ENCODE results near the gene EAPP.
"Not testable (repeated sequence)": the region's sequence is repeated elsewhere in the genome, so short reads cannot be mapped to it uniquely, and the experiment has no call there.

Gene EAPP

DNA sequence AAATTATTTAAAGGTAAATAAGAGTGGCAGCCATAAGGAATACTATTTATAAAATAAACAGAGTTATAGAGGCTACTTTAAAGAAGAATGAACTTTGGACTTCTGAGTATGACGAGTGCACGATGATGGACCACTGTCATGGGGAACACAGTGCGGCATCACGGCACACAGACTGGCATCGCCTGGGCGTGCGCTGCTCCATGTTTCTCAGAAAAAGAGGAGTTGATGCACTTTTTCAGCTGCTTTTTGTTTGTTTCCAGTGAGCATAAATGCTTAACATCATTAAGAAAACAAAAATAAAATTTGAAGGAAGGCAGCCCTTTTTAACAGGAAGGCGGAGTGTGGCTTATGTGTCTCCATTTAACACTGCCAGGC is 23.3 kb upstream of the EAPP start (continued):
- TF ChIP-seq, protein P1, sequence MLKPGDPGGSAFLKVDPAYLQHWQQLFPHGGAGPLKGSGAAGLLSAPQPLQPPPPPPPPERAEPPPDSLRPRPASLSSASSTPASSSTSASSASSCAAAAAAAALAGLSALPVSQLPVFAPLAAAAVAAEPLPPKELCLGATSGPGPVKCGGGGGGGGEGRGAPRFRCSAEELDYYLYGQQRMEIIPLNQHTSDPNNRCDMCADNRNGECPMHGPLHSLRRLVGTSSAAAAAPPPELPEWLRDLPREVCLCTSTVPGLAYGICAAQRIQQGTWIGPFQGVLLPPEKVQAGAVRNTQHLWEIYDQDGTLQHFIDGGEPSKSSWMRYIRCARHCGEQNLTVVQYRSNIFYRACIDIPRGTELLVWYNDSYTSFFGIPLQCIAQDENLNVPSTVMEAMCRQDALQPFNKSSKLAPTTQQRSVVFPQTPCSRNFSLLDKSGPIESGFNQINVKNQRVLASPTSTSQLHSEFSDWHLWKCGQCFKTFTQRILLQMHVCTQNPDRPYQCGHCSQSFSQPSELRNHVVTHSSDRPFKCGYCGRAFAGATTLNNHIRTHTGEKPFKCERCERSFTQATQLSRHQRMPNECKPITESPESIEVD (tag by site-specific recombination; IDR thresholded peaks at IDR 0.05), result no peak
- TF ChIP-seq ZNF629 (tag by site-specific recombination; IDR thresholded peaks at IDR 0.05) (no peak), ZNF350 (tag by site-specific recombination; IDR thresholded peaks at IDR 0.05) (no peak)

DNA sequence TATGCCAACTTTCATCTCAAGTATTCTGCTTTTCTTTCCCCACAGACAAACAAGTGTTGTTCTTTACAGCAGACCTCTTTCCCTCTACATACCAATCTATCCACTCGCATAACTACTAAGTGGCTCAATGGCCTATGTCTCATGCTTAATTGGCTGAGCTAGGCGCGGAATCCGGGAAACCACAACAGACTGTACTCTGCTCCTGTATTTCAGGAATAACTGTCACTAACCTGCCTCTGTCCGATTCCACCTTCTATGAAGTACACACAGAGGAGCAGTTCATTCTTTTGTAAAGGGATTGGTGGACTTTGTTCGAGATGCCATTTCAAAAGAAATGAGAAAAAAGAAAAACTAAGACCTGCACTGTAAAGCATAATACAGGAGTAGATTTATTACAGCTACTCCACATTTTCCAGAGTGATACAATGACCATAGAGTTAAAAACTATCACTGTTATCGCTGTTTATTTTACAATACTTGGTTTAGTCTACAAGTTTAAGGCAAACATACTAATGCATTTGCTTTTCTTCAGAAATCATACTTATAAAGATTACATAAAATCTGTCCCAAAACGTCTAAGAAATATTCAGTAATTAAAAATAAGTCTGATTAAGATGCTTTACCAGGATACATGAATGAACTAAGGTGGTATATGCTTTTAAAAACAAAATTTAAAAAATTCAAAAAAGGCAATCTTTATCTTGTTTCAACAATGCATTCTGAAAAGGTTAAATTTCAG is 22.7 kb upstream of the EAPP start:
- POLR2A ChIA-PET; CTCF ChIA-PET; H3K4me1 ChIP-seq (ENCODE audit: control insufficient read depth, insufficient read depth, low read length); H3K9me3 ChIP-seq (ENCODE audit: control insufficient read depth, insufficient read depth, low read depth, low read length); H3K27ac ChIP-seq (ENCODE audit: extremely low read depth, low read depth, low read length); H3K4me3 ChIP-seq (ENCODE audit: low read depth, low read length): not testable (repeated sequence)
- peaks cover 15 to 23% of the 10 kb centered on the region in 2 experiments for H3K36me3 ChIP-seq (ENCODE audit: control insufficient read depth in 2 of 2, insufficient read depth in 1 of 2, low read length in 2 of 2)

DNA sequence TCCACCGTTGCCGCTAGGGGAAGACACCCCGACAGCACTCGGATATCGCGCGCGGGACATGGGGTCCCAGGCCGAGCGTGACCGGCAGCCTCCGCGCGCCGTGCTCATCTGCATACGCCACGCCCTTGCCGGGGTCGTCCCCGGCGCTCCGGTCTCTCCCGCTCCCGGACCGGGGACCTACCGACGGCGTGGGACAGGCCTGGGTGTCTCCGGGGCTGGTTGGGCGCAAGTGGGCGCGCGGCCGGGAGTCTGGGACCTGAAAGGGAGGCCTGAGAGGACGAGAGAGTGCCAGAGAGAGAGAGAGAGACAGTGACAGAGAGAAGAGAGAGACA is 17.0 kb upstream of the EAPP start:
- H3K4me3 ChIP-seq (ENCODE audit: low read depth, low read length); H3K4me1 ChIP-seq (ENCODE audit: control insufficient read depth, insufficient read depth, low read length); POLR2A ChIA-PET; H3K36me3 ChIP-seq (ENCODE audit: control insufficient read depth in 2 of 2, insufficient read depth in 1 of 2, low read length in 2 of 2); CTCF ChIA-PET; H3K27ac ChIP-seq (ENCODE audit: extremely low read depth, low read depth, low read length); H3K9me3 ChIP-seq (ENCODE audit: control insufficient read depth, insufficient read depth, low read depth, low read length): not testable (repeated sequence)

DNA sequence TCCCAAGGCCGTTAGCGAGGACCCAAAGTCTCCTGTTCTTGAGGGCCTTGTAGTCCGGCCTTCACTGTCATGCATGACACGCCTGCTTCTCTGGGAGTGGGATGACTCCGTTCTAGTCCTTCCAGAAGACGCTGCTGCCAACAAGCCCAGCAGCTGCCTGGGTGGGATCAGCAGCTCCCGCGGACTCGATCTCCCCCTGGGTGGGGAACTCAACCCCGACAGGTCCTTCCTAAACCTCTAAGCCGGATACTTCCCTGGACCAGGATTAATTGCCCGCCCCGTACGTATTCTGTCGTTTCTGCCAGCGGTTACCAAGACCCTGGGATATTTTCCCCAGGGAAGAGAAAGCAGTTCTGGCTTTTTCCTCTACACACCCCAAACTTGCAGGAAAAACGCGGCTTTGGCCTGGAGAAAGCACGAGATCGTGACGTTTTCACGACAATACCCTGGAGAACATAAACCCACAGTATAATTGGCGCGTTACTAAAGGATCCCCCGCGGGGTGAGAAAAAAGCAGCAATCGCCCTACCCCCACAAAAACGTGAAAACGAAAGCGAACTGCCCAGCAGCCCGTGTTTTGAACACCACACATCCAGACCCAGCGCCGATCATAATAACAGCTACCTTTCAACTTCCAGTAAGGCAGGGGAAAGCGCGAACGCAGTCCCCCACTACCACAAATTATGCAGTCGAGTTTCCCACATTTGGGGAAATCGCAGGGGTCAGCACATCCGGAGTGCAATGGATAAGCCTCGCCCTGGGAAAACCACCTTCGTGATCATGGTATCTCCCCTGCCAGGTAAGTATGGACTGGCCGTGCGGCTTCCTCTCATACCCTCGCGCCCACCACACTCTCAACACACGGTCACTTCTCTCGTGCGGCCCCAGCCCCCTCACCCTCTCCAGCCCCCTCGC is 16.3 kb upstream of the EAPP start:
- H3K4me1 ChIP-seq (ENCODE audit: control insufficient read depth, insufficient read depth, low read length); CTCF ChIA-PET; H3K9me3 ChIP-seq (ENCODE audit: control insufficient read depth, insufficient read depth, low read depth, low read length); POLR2A ChIA-PET; H3K36me3 ChIP-seq (ENCODE audit: control insufficient read depth in 2 of 2, insufficient read depth in 1 of 2, low read length in 2 of 2); H3K27ac ChIP-seq (ENCODE audit: extremely low read depth, low read depth, low read length); H3K4me3 ChIP-seq (ENCODE audit: low read depth, low read length): not testable (repeated sequence)

DNA sequence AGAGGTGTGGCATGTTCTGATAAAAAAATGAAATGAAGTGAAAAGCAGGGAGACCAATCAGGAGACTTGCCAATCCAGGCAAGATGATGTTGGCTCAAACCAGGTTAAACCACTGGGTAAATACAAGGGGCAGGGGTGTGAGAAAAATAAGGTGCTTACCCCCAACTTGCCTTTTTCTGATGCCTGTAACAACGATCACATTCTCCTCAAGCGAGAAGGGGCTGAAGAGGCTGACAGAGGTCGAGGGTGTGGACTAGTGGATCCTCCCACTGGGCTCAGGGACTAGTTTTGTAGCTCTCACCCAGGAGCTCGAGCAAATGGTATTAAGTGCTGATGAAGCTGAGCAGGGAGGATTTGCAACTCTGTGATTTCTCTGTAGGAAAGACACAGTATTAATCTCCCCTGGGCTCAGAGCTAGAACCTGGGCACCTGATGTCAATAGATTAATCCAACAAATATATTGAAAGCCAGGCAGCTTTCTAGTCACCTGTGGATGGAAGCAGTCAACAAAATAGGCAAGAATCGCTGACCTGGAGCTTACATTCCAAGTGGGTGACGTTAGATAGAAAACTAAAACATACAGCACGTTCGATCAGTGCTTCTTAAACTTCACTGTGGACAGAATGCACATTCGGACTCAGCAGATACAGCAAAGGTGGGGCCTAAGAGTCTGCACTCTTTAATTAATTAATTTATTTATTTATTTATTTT is 15.2 kb upstream of the EAPP start:
- ChIA-PET POLR2A (interaction anchor here (0.6 to 1.2 kb wide), 4 partner anchors 19 to 492 kb away, joined by 3 to 4 read pairs (median 4); partner anchors contain the start of genes BAZ1A and FAM177A1), CTCF (no interaction called here)
- H3K4me3 ChIP-seq (ENCODE audit: low read depth, low read length), result no peak overlapping the region
- TF ChIP-seq ZNF585B (tag by site-specific recombination; IDR thresholded peaks at IDR 0.05) (no peak), SCRT2 (tag by site-specific recombination; IDR thresholded peaks at IDR 0.05) (0 out of 2 replicates have a peak, but pooled peaks have one; percentile 34), ZNF335 (tag by site-specific recombination; conservative IDR thresholded peaks at IDR 0.05) (peak; percentile 74)
- TF ChIP-seq, protein P2, sequence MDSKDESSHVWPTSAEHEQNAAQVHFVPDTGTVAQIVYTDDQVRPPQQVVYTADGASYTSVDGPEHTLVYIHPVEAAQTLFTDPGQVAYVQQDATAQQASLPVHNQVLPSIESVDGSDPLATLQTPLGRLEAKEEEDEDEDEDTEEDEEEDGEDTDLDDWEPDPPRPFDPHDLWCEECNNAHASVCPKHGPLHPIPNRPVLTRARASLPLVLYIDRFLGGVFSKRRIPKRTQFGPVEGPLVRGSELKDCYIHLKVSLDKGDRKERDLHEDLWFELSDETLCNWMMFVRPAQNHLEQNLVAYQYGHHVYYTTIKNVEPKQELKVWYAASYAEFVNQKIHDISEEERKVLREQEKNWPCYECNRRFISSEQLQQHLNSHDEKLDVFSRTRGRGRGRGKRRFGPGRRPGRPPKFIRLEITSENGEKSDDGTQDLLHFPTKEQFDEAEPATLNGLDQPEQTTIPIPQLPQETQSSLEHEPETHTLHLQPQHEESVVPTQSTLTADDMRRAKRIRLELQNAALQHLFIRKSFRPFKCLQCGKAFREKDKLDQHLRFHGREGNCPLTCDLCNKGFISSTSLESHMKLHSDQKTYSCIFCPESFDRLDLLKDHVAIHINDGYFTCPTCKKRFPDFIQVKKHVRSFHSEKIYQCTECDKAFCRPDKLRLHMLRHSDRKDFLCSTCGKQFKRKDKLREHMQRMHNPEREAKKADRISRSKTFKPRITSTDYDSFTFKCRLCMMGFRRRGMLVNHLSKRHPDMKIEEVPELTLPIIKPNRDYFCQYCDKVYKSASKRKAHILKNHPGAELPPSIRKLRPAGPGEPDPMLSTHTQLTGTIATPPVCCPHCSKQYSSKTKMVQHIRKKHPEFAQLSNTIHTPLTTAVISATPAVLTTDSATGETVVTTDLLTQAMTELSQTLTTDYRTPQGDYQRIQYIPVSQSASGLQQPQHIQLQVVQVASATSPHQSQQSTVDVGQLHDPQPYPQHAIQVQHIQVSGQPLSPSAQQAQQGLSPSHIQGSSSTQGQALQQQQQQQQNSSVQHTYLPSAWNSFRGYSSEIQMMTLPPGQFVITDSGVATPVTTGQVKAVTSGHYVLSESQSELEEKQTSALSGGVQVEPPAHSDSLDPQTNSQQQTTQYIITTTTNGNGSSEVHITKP (tag by site-specific recombination; IDR thresholded peaks at IDR 0.05), result peak; percentile 97
- H3K4me1 ChIP-seq (ENCODE audit: control insufficient read depth, insufficient read depth, low read length), result peaks cover 5% of the 10 kb centered on the region; the same call in 1 of the 2 replicates
- peak overlapping the region; percentile 3 for H3K27ac ChIP-seq (ENCODE audit: extremely low read depth, low read depth, low read length)
- no peaks in the 10 kb centered on the region for H3K9me3 ChIP-seq (ENCODE audit: control insufficient read depth, insufficient read depth, low read depth, low read length)
- H3K36me3 ChIP-seq (ENCODE audit: control insufficient read depth in 2 of 2, insufficient read depth in 1 of 2, low read length in 2 of 2), result no peaks in the 10 kb centered on the region

DNA sequence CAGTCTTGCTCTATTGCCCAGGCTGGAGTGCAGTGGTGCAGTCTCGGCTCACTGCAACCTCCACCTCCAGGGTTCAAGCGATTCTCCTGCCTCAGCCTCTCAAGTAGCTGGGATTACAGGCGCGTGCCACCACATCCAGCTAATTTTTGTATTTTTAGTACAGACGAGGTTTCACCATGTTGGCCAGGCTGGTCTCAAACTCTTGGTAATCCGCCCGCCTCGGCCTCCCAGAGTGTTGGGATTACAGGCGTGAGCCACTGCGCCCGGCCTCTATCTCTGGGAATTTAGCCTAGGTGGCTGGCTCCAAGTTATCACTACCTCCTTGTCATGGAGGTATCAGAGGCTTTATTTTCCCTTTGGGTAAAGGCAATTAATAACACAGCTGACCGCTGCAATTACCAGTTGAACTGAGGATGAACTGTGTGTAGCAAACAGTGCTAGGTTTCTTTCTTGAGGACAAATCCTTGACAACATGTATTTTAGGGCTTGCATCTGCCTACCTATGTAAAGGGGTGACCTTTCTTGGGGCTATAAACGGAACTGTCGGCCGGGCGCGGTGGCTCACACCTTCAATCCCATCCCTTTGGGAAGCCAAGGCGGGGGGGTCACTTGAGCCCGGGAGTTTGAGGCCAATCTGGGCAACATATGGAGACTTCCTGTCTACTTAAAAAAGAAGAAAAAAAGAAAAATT is 9.9 kb upstream of the EAPP start:
- H3K27ac ChIP-seq (ENCODE audit: extremely low read depth, low read depth, low read length); H3K9me3 ChIP-seq (ENCODE audit: control insufficient read depth, insufficient read depth, low read depth, low read length); H3K4me3 ChIP-seq (ENCODE audit: low read depth, low read length); CTCF ChIA-PET; H3K4me1 ChIP-seq (ENCODE audit: control insufficient read depth, insufficient read depth, low read length); H3K36me3 ChIP-seq (ENCODE audit: control insufficient read depth in 2 of 2, insufficient read depth in 1 of 2, low read length in 2 of 2): not testable (repeated sequence)
- POLR2A ChIA-PET, result interaction anchor here (0.8 kb wide), 1 partner anchor 220 kb away, joined by 7 read pairs; no protein-coding TSS in a partner anchor

Data from HEK293 (cell line).